CD4-positive, alpha-beta T cell (primary cell): Measurements from ENCODE around the gene IL1F10. TPM values are rescaled to one million over a fixed set of nuclear protein-coding genes. Genes with fewer than 3 reads are reported as not detected.

Experiments
- ATAC-seq: fragments of 200-7000 bp; cut with Tn5 transposase; one replicate; pipeline ENCODE4 v1.10.0; 2022; ENCODE audit warnings: mild to moderate bottlenecking; ENCODE audit not compliant: poor library complexity
- CTCF ChIA-PET: fragments of 350-600 bp; sonication (Branson Sonifier 250); formaldehyde crosslinking; loops from one replicate; lab custom pipeline; 2021; ENCODE audit warnings: antibody characterized with exemption, inconsistent platforms; lab: Charles Lee
- POLR2A ChIA-PET: fragments of 350-600 bp; sonication (Branson Sonifier 250); formaldehyde crosslinking; loops from one replicate; lab custom pipeline; 2021; ENCODE audit warnings: antibody characterized with exemption, inconsistent platforms; lab: Charles Lee
- DNase-seq, 14 experiments: peaks; one replicate each; pipeline ENCODE4 v3.0.0-alpha.2; 2013 to 2020; ENCODE audit warnings: mixed read lengths in 2 of 14
- H3K27ac ChIP-seq, 2 donors: one replicate each; pipeline versions ENCODE4 v1.5.1 to v1.7.0; 2013; ENCODE audit warnings: low read length in 2 of 2, low read depth in 1 of 2, mild to moderate bottlenecking in 1 of 2
- H3K27me3 ChIP-seq, 2 experiments: 1 replicate in 1 of 2; 2 replicates in 1 of 2; pipeline versions ENCODE4 v1.6.1 to v1.7.0; 2013; ENCODE audit warnings: low read length in 2 of 2, control low read depth in 1 of 2, mild to moderate bottlenecking in 1 of 2, moderate library complexity in 1 of 2; ENCODE audit not compliant: insufficient read depth in 2 of 2, control insufficient read depth in 1 of 2
- H3K36me3 ChIP-seq: one replicate; pipeline ENCODE4 v1.6.1; 2013; ENCODE audit warnings: low read length, control low read depth; ENCODE audit not compliant: insufficient read depth
- H3K4me1 ChIP-seq: one replicate; pipeline ENCODE4 v1.6.1; 2013; ENCODE audit warnings: low read length, control low read depth; ENCODE audit not compliant: insufficient read depth
- H3K4me3 ChIP-seq: one replicate; pipeline ENCODE4 v1.5.1; 2013; ENCODE audit warnings: mild to moderate bottlenecking, low read length, moderate library complexity
- H3K9me3 ChIP-seq, 2 experiments: 1 replicate in 1 of 2; 2 replicates in 1 of 2; pipeline versions ENCODE4 v1.6.1 to v1.7.0; 2013; ENCODE audit warnings: low read length in 2 of 2, mild to moderate bottlenecking in 2 of 2, control low read depth in 1 of 2, moderate library complexity in 1 of 2; ENCODE audit not compliant: control insufficient read depth in 1 of 2, insufficient read depth in 1 of 2
- H3K27ac Mint-ChIP-seq: one replicate; pipeline ENCODE4 v1.8.0; 2020; ENCODE audit warnings: mixed read lengths
- H3K27me3 Mint-ChIP-seq: one replicate; pipeline ENCODE4 v1.8.0; 2021; ENCODE audit warnings: mixed read lengths
- H3K36me3 Mint-ChIP-seq: one replicate; pipeline ENCODE4 v1.8.0; 2021; ENCODE audit warnings: low read depth, mixed read lengths
- H3K4me1 Mint-ChIP-seq: one replicate; pipeline ENCODE4 v1.8.0; 2021; ENCODE audit warnings: low read depth, mixed read lengths
- H3K4me3 Mint-ChIP-seq: one replicate; pipeline ENCODE4 v1.8.0; 2020; ENCODE audit warnings: mild to moderate bottlenecking, mixed read lengths
- H3K9me3 Mint-ChIP-seq: one replicate; pipeline ENCODE4 v1.8.0; 2020; ENCODE audit warnings: mixed read lengths
- CTCF ChIP-seq: fragments of 200-600 bp; IDR thresholded peaks from one replicate; pipeline ENCODE4 v1.8.0; 2022; ENCODE audit warnings: antibody characterized with exemption, mild to moderate bottlenecking
- intact Hi-C, 2 experiments: fragments of 100-400 bp; cut with DNase I in 1 of 2; cut with micrococcal nuclease in 1 of 2; formaldehyde crosslinking; loops; one replicate each; pipeline versions ENCODE4 v1.15.1 to v1.9.0; 2023 to 2025; cut with DNase I, micrococcal nuclease
- total RNA-seq, 174 experiments: library from RNA in 2 of 174; stranded (reverse) in 2 of 174; gene quantifications; one replicate each; pipeline ENCODE4 v1.2.3 and lab custom pipeline; 2021 to 2026

The IL1F10 gene
- total RNA-seq, 2 experiments from 2014 or later = not detected

- CTCF ChIA-PET = no interaction called here
These were observed 13.7 kb upstream of the IL1F10 start for GRCh38 chr2:113054066-113054465.

GRCh38 chr2:113056521-113056920 is 11.2 kb upstream of the IL1F10 start:
- H3K27me3 ChIP-seq = no peaks in the 10 kb centered on the region
- Mint-ChIP-seq H3K4me1 (no peaks in the 10 kb centered on the region), H3K36me3 (peaks cover 3% of the 10 kb centered on the region), H3K27me3 (no peaks in the 10 kb centered on the region), H3K9me3 (peaks cover 8% of the 10 kb centered on the region), H3K4me3 (no peak overlapping the region), H3K27ac (no peak overlapping the region)
- H3K4me3 ChIP-seq = no peak overlapping the region
- H3K27ac ChIP-seq = no peak overlapping the region
- peaks cover 0 to 4% of the 10 kb centered on the region in 2 experiments for H3K9me3 ChIP-seq
- ChIA-PET CTCF (no interaction called here), POLR2A (no interaction called here)
- no peaks in the 10 kb centered on the region for H3K36me3 ChIP-seq
- H3K4me1 ChIP-seq = no peaks in the 10 kb centered on the region
- TF ChIP-seq CTCF = no peak
- ATAC-seq (no peak), DNase-seq (no peak)
- intact Hi-C loops = no loop called here

More at GRCh38 chr2:113054066-113054465, 13.7 kb upstream of the IL1F10 start:
- Mint-ChIP-seq H3K4me3 (no peak overlapping the region), H3K27me3 (no peaks in the 10 kb centered on the region), H3K9me3 (peaks cover 8% of the 10 kb centered on the region), H3K4me1 (no peaks in the 10 kb centered on the region), H3K27ac (no peak overlapping the region), H3K36me3 (peaks cover 3% of the 10 kb centered on the region)
- POLR2A ChIA-PET = no interaction called here
- intact Hi-C loops = no loop called here
- Histone ChIP-seq H3K4me1 (no peaks in the 10 kb centered on the region), H3K4me3 (no peak overlapping the region), H3K9me3 (peaks cover 4 to 8% of the 10 kb centered on the region in 2 experiments), H3K27me3 (no peaks in the 10 kb centered on the region), H3K36me3 (no peaks in the 10 kb centered on the region), H3K27ac (no peak overlapping the region)
- DNase-seq (no peak), ATAC-seq (no peak)
- TF ChIP-seq CTCF = no peak

GRCh38 chr2:113057117-113057516 is 10.7 kb upstream of the IL1F10 start:
- no peaks in the 10 kb centered on the region for H3K4me1 Mint-ChIP-seq
- H3K27me3 ChIP-seq = peaks cover 0 to 2% of the 10 kb centered on the region in 2 experiments
- peaks cover 8% of the 10 kb centered on the region for H3K9me3 Mint-ChIP-seq
- no peak for TF ChIP-seq CTCF
- H3K9me3 ChIP-seq = peaks cover 0 to 4% of the 10 kb centered on the region in 2 experiments
- no peak overlapping the region for H3K4me3 Mint-ChIP-seq
- no peak overlapping the region for H3K27ac Mint-ChIP-seq
- DNase-seq = no peak
- H3K36me3 ChIP-seq = no peaks in the 10 kb centered on the region
- ATAC-seq = no peak
- CTCF ChIA-PET = no interaction called here
- H3K4me1 ChIP-seq = no peaks in the 10 kb centered on the region
- H3K27me3 Mint-ChIP-seq = no peaks in the 10 kb centered on the region
- POLR2A ChIA-PET = no interaction called here
- H3K4me3 ChIP-seq = no peak overlapping the region
- peaks cover 3% of the 10 kb centered on the region for H3K36me3 Mint-ChIP-seq
- H3K27ac ChIP-seq = no peak overlapping the region
- intact Hi-C loops = no loop called here
